ENCODE measurements around the gene CTSW. TPM values are rescaled to one million over a fixed set of nuclear protein-coding genes. Genes with fewer than 3 reads are reported as not detected.

The CTSW gene
- total RNA-seq, 4 donors from 2014 or later, result 1.1 to 1.8 TPM; not detected in 2

- WGBS, 2 donors (ENCODE audit: low coverage in 1 of 2), result 81 to 100% methylated on average over 1 to 14 of the region's 14 CpGs
- peak overlapping the region; percentile 95 to 99 (median 97) for H3K27ac ChIP-seq
- peaks cover 24 to 58% (median 43%) of the 10 kb centered on the region in 4 donors for H3K4me1 ChIP-seq
- H3K27me3 ChIP-seq, result no peaks in the 10 kb centered on the region
- peak overlapping the region in 2 of 4 donors; percentile 57 to 79 for H3K4me3 ChIP-seq
- no peaks in the 10 kb centered on the region for H3K9me3 ChIP-seq
- peak; percentile 29 for DNase-seq
- TF ChIP-seq EP300 (IDR thresholded peaks at IDR 0.05; ENCODE audit: low read depth), result no peak
- TF ChIP-seq POLR2A (IDR thresholded peaks at IDR 0.05), result no peak
- TF ChIP-seq POLR2AphosphoS5 (IDR thresholded peaks at IDR 0.05), result no peak
- no peak for TF ChIP-seq CTCF (IDR thresholded peaks at IDR 0.05)
- H3K36me3 ChIP-seq, result peaks cover 0 to 5% (median 0%) of the 10 kb centered on the region in 4 donors
- in situ Hi-C loops (cut with MboI; ENCODE audit: low pct_ligation_motif_present in 1 of 4, low pct_unique_long_range_greater_than_20kb in 1 of 4, low sequenced_read_pairs in 3 of 4), result loop anchor here in 3 of 4 donors (10.0 to 25.0 kb wide), 2 partner anchors 98 to 100 kb away; no protein-coding TSS in a partner anchor
- intact Hi-C loops (cut with DNase I; ENCODE audit: low total_unique reads), result no loop called here
Measured at GRCh38 chr11:65886826-65887722, 7.4 kb downstream of the CTSW start.

DNA sequence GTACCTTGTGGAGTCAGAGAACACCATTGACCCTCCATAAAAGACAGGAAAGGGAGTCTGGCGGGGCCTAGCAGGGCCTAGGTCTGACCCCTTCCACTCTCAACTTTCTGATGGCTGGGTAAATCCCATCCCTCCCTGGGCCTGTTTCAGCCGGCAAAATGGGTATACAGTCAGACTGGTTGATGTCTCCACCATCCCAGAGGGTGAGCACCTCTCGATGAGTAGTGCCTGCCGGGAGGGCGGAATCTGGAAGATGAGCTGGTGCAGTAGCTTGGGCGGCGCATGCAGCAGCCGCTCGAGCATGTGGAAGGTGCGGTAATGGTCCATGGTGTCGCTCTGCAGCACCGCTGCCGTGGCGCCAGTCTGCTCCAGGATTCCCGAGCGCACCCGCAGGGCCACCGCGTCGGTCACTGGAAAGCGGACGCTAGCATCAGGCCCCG lies 8.1 kb downstream of the CTSW start:
- H3K27ac ChIP-seq, result peak overlapping the region; percentile 95 to 99 (median 97)
- no peaks in the 10 kb centered on the region for H3K9me3 ChIP-seq
- H3K36me3 ChIP-seq, result peaks cover 0 to 5% (median 0%) of the 10 kb centered on the region in 4 donors
- intact Hi-C loops (cut with DNase I; ENCODE audit: low total_unique reads), result loop anchor here (2.0 kb wide), 1 partner anchor 31 kb away; the partner anchor contains the start of genes C11orf68 and DRAP1
- in situ Hi-C loops (cut with MboI; ENCODE audit: low pct_ligation_motif_present in 1 of 4, low pct_unique_long_range_greater_than_20kb in 1 of 4, low sequenced_read_pairs in 3 of 4), result loop anchor here in 3 of 4 donors (10.0 to 25.0 kb wide), 2 partner anchors 97 to 100 kb away; no protein-coding TSS in a partner anchor
- WGBS, 2 donors (ENCODE audit: low coverage in 1 of 2), result 5% methylated on average over 21 of the region's 23 CpGs; no CpG with 5 or more reads in 1 of the 2 donors
- peaks cover 31 to 65% (median 49%) of the 10 kb centered on the region in 4 donors for H3K4me1 ChIP-seq
- no peaks in the 10 kb centered on the region for H3K27me3 ChIP-seq
- H3K4me3 ChIP-seq, result peak overlapping the region; percentile 50 to 79 (median 54)
- DNase-seq, result no peak
- no peak for TF ChIP-seq POLR2A (IDR thresholded peaks at IDR 0.05)
- no peak for TF ChIP-seq CTCF (IDR thresholded peaks at IDR 0.05)
- no peak for TF ChIP-seq POLR2AphosphoS5 (IDR thresholded peaks at IDR 0.05)
- TF ChIP-seq EP300 (IDR thresholded peaks at IDR 0.05; ENCODE audit: low read depth), result no peak

GRCh38 chr11:65888163-65888814 lies 8.7 kb downstream of the CTSW start, which contains the start of gene FIBP:
FIBP (minus strand) TSS chr11:65888471; CDS start chr11:65888418, 53 bp downstream.
- intact Hi-C loops (cut with DNase I; ENCODE audit: low total_unique reads) (loop anchor here (2.0 kb wide), 1 partner anchor 31 kb away; the partner anchor contains the start of genes C11orf68 and DRAP1), in situ Hi-C loops (cut with MboI; ENCODE audit: low pct_ligation_motif_present in 1 of 4, low pct_unique_long_range_greater_than_20kb in 1 of 4, low sequenced_read_pairs in 3 of 4) (loop anchor here in 3 of 4 donors (10.0 to 25.0 kb wide), 2 partner anchors 97 to 99 kb away; no protein-coding TSS in a partner anchor)
- H3K4me3 ChIP-seq, result peak within 1 kb of the TSS; percentile 50 to 79 (median 54)
- peak; percentile 98 for DNase-seq
- WGBS, 2 donors (ENCODE audit: low coverage in 1 of 2), result 0 to 1% methylated on average over 3 to 53 of the region's 57 CpGs
- no peaks in the 10 kb centered on the region for H3K27me3 ChIP-seq
- peak within 1 kb of the TSS; percentile 95 to 99 (median 97) for H3K27ac ChIP-seq
- H3K9me3 ChIP-seq, result no peaks in the 10 kb centered on the region
- peaks cover 36 to 70% (median 55%) of the 10 kb centered on the region in 4 donors for H3K4me1 ChIP-seq
- H3K36me3 ChIP-seq, result peaks cover 0 to 4% (median 0%) of the 10 kb centered on the region in 4 donors
- TF ChIP-seq EP300 (IDR thresholded peaks at IDR 0.05; ENCODE audit: low read depth), result no peak
- TF ChIP-seq POLR2A (IDR thresholded peaks at IDR 0.05), result peak; percentile 94
- peak; percentile 90 to 97 (median 93) for TF ChIP-seq POLR2AphosphoS5 (IDR thresholded peaks at IDR 0.05)
- peak; percentile 77 to 99 (median 87) for TF ChIP-seq CTCF (IDR thresholded peaks at IDR 0.05)

All from transverse colon (tissue), 4 donors.